Measurements from ENCODE around the gene CDKN2AIPNL. TPM values are rescaled to one million over a fixed set of nuclear protein-coding genes. Genes with fewer than 3 reads are reported as not detected.
A peak's percentile ranks its signal among the peaks of the same experiment; 100 is the strongest.

The CDKN2AIPNL gene
- total and polyA plus RNA-seq, 2 of the 4 experiments (the other 2 are of a cell fraction), result 14.0 to 18.1 TPM

GRCh38 chr5:134370311-134370870, 41.3 kb downstream of the CDKN2AIPNL start:
- H2AK9ac ChIP-seq (replicated peaks; ENCODE audit: low read depth, low read length, poor library complexity), result peak overlapping the region; percentile 43
- H4K5ac ChIP-seq (ENCODE audit: low read depth, low read length), result peak overlapping the region; percentile 34; the same call in 1 of the 2 replicates
- no peaks in the 10 kb centered on the region for H3K27me3 ChIP-seq (ENCODE audit: control insufficient read depth, insufficient read depth, low read length)
- H3K23ac ChIP-seq (ENCODE audit: low read depth, low read length), result peak overlapping the region; percentile 66; the same call in 1 of the 2 replicates
- H2BK120ac ChIP-seq (ENCODE audit: low read depth, low read length), result 0 out of 2 replicates have a peak overlapping the region, but pooled peaks have one; percentile 6
- peak overlapping the region; percentile 38 for H2BK5ac ChIP-seq (ENCODE audit: low read depth, low read length, poor library complexity, severe bottlenecking)
- H3K4me3 ChIP-seq (ENCODE audit: insufficient read depth, low read depth, low read length), result peak overlapping the region; percentile 93
- peaks cover 23 to 46% of the 10 kb centered on the region in 2 experiments for H3K79me1 ChIP-seq (ENCODE audit: low read depth in 1 of 2, low read length in 2 of 2)
- POLR2A ChIA-PET (ENCODE audit: unreplicated experiment), result no interaction called here
- DNase-seq, result no peak
- peak overlapping the region; percentile 83 for H3K4me2 ChIP-seq (ENCODE audit: low read depth, low read length)
- peaks cover 4% of the 10 kb centered on the region; the same call in 1 of the 2 replicates for H3K36me3 ChIP-seq (ENCODE audit: control insufficient read depth, insufficient read depth, low read length)
- peak overlapping the region; percentile 23; the same call in 1 of the 2 replicates for H2BK20ac ChIP-seq (ENCODE audit: low read depth, low read length)
- peak overlapping the region; percentile 26; the same call in 1 of the 2 replicates for H3K27ac ChIP-seq (ENCODE audit: insufficient read depth, low read length)
- peaks cover 4% of the 10 kb centered on the region; the same call in 1 of the 2 replicates for H3K9me1 ChIP-seq (ENCODE audit: insufficient read depth, low read length)
- H3K18ac ChIP-seq (ENCODE audit: low read depth, low read length), result no peak overlapping the region; the same call in 1 of the 2 replicates
- peak overlapping the region; percentile 74; the same call in 1 of the 2 replicates for H3K56ac ChIP-seq (ENCODE audit: extremely low read depth, insufficient read depth, low read length)
- H2BK15ac ChIP-seq (ENCODE audit: low read depth, low read length), result no peak overlapping the region
- BruUV-seq (replicated peaks), result TSS peak; percentile 56
- peak overlapping the region; percentile 34; the same call in 1 of the 2 replicates for H4K91ac ChIP-seq (ENCODE audit: insufficient read depth, low read depth, low read length)
- peak overlapping the region; percentile 56 for H3K9ac ChIP-seq (ENCODE audit: low read depth, low read length)
- in situ Hi-C loops (cut with MboI; ENCODE audit: low sequenced_read_pairs), result no loop called here
- H2AFZ ChIP-seq (replicated peaks; ENCODE audit: low read length, poor library complexity), result peak overlapping the region; percentile 95
- peak; percentile 3 for ATAC-seq (ENCODE audit: low read depth)
- intact Hi-C loops (cut with micrococcal nuclease), result no loop called here
- CTCF ChIA-PET, result interaction anchor here (0.6 kb wide), 1 partner anchor 217 kb away, joined by 3 read pairs; no protein-coding TSS in a partner anchor
- no CpG with 5 or more reads among the region's 5 CpGs for WGBS, 2 experiments (ENCODE audit: extremely low coverage in 2 of 2, insufficient read length in 1 of 2)
- peak overlapping the region; percentile 65; the same call in 1 of the 2 replicates for H3K14ac ChIP-seq (replicated peaks; ENCODE audit: low read depth, low read length)
- peaks cover 31% of the 10 kb centered on the region for H4K20me1 ChIP-seq (ENCODE audit: insufficient read depth, low read length)
- H2AK5ac ChIP-seq (ENCODE audit: low read depth, low read length), result peak overlapping the region; percentile 30; the same call in 1 of the 2 replicates
- H3K4me1 ChIP-seq (ENCODE audit: control insufficient read depth, insufficient read depth, low read length), result no peaks in the 10 kb centered on the region
- peak overlapping the region; percentile 37 for H3K4ac ChIP-seq (ENCODE audit: low read depth, low read length)
- dilution Hi-C loops (cut with HindIII; ENCODE audit: low sequenced_read_pairs, unreplicated experiment), result no loop called here
- H3K9me3 ChIP-seq (ENCODE audit: control insufficient read depth, insufficient read depth, low read length), result no peaks in the 10 kb centered on the region
- peak overlapping the region; percentile 26 to 91 for H4K8ac ChIP-seq (ENCODE audit: low read depth in 2 of 2, low read length in 2 of 2)
- no peak for TF ChIP-seq MXI1 (IDR thresholded peaks at IDR 0.05; ENCODE audit: borderline replicate concordance, low read depth, low read length)
- no peak for TF ChIP-seq CTCF (conservative IDR thresholded peaks at IDR 0.05; ENCODE audit: low read depth, low read length)
- no peak for TF ChIP-seq RCOR1 (IDR thresholded peaks at IDR 0.05; ENCODE audit: insufficient replicate concordance, low read length)
- no peak for TF ChIP-seq BHLHE40 (IDR thresholded peaks at IDR 0.05; ENCODE audit: low read depth, low read length)
- no peak for TF ChIP-seq RFX5 (IDR thresholded peaks at IDR 0.05; ENCODE audit: low read depth, low read length)
- TF ChIP-seq RAD21 (IDR thresholded peaks at IDR 0.05; ENCODE audit: low read length), result no peak
- TF ChIP-seq CEBPB (IDR thresholded peaks at IDR 0.05; ENCODE audit: low read depth, low read length), result no peak
- TF ChIP-seq POLR2A (IDR thresholded peaks at IDR 0.05; ENCODE audit: low read depth, low read length), result no peak
- TF ChIP-seq MAZ (IDR thresholded peaks at IDR 0.05; ENCODE audit: borderline replicate concordance, low read depth, low read length), result no peak
- no peak for TF ChIP-seq CHD1 (IDR thresholded peaks at IDR 0.05; ENCODE audit: low read depth, low read length)
- no peak for TF ChIP-seq SMC3 (IDR thresholded peaks at IDR 0.05; ENCODE audit: low read depth, low read length)
- TF ChIP-seq MAFK (IDR thresholded peaks at IDR 0.05; ENCODE audit: low read depth, low read length), result no peak
- TF ChIP-seq ELK1 (IDR thresholded peaks at IDR 0.05; ENCODE audit: borderline replicate concordance, low read depth, low read length), result no peak
- TF ChIP-seq FOS (IDR thresholded peaks at IDR 0.05; ENCODE audit: low read depth, low read length), result no peak
- no peak for TF ChIP-seq USF2 (IDR thresholded peaks at IDR 0.05; ENCODE audit: low read depth, low read length)
